ENCODE data around the gene HSPH1. TPM values are rescaled to one million over a fixed set of nuclear protein-coding genes. Genes with fewer than 3 reads are reported as not detected.

HSPH1 gene
- total RNA-seq, 1 donor from 2014 or later: 112 TPM

DNA sequence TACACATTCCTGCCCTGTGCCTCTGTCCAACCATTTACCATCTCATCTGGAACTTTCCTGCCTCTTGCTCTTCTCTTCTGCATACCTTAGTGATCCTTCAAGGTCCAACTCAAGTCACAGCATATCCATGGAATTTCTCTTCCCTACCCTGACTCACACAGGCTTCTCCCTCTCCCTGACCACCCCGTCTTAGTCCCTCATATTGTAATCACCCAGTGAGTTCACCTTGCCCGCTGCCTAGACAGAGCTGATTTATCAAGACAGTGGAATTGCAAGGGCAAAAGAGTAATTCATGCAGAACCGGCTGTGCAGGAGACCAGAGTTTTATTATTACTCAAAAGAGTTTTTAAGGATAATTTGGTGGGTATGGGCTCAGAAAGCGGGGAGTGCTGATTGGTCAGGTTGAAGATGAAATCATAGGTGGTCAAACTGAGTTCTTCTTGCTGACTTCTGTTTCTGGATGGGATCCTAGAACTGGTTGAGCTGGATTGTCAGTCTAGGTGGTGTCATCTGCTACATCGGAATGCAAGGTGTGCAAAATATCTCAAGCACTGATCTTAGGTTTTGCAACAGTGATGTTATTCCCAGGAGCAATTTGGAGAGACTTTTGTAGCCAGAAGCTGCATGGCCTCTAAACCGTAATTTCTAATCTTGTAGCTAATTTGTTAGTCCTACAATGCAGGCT lies 67.2 kb downstream of the HSPH1 start:
- H3K27me3 Mint-ChIP-seq: peaks cover 36% of the 10 kb centered on the region
- ChIA-PET CTCF (no interaction called here), POLR2A (no interaction called here)
- H3K36me3 Mint-ChIP-seq (ENCODE audit: low read depth): no peaks in the 10 kb centered on the region
- no peaks in the 10 kb centered on the region for H3K9me3 Mint-ChIP-seq
- no peak overlapping the region for H3K4me3 Mint-ChIP-seq
- no peak for DNase-seq
- TF ChIP-seq, protein P1, sequence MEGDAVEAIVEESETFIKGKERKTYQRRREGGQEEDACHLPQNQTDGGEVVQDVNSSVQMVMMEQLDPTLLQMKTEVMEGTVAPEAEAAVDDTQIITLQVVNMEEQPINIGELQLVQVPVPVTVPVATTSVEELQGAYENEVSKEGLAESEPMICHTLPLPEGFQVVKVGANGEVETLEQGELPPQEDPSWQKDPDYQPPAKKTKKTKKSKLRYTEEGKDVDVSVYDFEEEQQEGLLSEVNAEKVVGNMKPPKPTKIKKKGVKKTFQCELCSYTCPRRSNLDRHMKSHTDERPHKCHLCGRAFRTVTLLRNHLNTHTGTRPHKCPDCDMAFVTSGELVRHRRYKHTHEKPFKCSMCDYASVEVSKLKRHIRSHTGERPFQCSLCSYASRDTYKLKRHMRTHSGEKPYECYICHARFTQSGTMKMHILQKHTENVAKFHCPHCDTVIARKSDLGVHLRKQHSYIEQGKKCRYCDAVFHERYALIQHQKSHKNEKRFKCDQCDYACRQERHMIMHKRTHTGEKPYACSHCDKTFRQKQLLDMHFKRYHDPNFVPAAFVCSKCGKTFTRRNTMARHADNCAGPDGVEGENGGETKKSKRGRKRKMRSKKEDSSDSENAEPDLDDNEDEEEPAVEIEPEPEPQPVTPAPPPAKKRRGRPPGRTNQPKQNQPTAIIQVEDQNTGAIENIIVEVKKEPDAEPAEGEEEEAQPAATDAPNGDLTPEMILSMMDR (IDR thresholded peaks at IDR 0.05): no peak
- H3K4me1 Mint-ChIP-seq: no peaks in the 10 kb centered on the region
- no peak for ATAC-seq (ENCODE audit: low read depth)
- no peak overlapping the region for H3K27ac Mint-ChIP-seq
- intact Hi-C loops (cut with micrococcal nuclease): no loop called here

DNA sequence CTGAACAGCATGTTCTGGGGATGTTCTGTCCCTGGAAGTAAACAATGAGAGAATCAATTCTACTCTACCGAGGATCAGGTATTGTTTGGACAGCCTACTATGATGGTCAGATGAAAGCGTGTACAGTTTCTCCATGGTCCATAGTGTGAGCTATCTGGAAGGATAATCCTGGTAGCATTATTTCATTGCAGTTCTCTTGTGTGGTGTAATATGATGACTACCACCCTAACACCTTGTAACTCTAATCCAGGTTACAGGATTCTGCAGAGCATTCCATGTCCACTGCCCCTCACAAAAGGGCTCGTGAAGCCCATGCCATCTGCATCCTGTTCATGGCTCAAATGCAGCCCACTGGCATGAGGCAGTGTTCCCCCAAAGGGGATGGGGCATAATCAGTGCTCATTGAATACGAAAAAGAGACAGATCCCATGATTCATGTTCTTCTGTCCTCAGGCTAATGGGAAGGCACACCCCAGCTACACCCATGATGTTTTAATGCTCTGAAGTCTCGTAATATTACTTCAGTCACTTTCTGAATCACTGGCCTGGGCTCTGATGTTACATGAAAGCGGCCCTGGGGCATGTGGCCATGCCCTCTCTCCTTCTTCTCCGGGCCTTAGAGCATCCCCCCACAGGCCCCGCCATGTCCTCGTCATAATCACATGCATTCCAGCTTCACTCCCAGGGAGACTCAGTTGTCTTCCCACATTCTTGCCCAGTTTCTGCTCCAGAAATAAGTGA lies 68.4 kb downstream of the HSPH1 start:
- TF ChIP-seq, protein P1 (IDR thresholded peaks at IDR 0.05): no peak
- Mint-ChIP-seq H3K4me3 (no peak overlapping the region), H3K27me3 (peaks cover 34% of the 10 kb centered on the region), H3K27ac (no peak overlapping the region), H3K9me3 (no peaks in the 10 kb centered on the region), H3K36me3 (ENCODE audit: low read depth) (no peaks in the 10 kb centered on the region), H3K4me1 (no peaks in the 10 kb centered on the region)
- POLR2A ChIA-PET: no interaction called here
- DNase-seq (no peak), ATAC-seq (ENCODE audit: low read depth) (no peak)
- intact Hi-C loops (cut with micrococcal nuclease): no loop called here
- CTCF ChIA-PET: no interaction called here

DNA sequence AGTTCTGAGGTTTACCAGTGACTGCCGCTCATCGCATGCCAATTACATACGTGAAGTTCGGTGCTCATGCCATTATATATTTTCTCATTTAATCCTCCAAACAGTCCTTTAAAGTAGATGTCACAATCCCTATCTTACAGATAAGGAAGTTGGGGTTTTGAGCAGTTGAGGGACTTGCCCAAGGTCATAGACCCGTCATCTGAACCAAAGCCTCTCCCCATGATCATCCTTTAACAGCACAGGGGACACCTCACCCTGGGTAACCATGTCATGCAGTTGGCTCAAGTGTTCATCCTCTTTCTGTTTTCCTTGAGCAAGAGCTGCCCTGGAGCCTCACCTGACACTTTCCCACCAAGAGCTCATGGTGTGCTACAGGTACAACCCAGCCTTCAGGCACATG lies 69.1 kb downstream of the HSPH1 start:
- no peaks in the 10 kb centered on the region for H3K36me3 Mint-ChIP-seq (ENCODE audit: low read depth)
- ChIA-PET CTCF (no interaction called here), POLR2A (no interaction called here)
- H3K27me3 Mint-ChIP-seq: peaks cover 30% of the 10 kb centered on the region
- TF ChIP-seq, protein P1 (IDR thresholded peaks at IDR 0.05): no peak
- H3K9me3 Mint-ChIP-seq: no peaks in the 10 kb centered on the region
- intact Hi-C loops (cut with micrococcal nuclease): no loop called here
- no peak overlapping the region for H3K27ac Mint-ChIP-seq
- ATAC-seq (ENCODE audit: low read depth) (no peak), DNase-seq (no peak)
- no peaks in the 10 kb centered on the region for H3K4me1 Mint-ChIP-seq
- H3K4me3 Mint-ChIP-seq: no peak overlapping the region

DNA sequence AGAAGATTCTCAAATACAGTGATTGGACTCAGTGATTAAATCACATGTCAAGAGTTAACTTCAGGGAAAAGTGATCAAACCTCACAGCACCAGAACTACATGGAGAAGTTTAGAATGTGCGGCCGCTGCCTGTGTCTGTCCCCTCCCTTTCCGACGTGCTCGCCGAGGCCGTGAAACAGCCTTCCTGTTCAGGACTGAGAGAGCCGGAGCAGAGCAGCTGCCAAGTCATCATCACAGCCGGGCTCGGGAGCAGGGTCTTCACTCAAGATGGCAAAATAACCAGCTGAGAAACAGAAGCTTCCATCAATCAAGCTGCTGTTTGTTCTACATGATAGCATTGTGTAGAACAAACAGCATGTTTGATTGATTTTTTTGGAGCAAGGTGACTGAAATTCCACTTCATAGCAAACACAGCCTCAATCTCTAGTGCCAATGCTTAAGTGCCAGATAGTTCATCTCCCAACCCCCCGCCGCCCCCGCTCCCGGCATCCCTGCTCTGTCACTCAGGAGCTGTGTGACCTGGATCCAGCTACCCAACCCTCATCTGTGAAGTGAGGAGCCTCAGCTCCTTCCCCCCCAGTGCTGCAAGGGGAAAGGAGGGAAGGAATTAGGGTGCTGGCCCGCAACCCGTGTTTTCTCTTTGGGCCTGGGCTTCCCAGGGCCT lies 70.6 kb downstream of the HSPH1 start:
- TF ChIP-seq, protein P1 (IDR thresholded peaks at IDR 0.05): no peak
- ATAC-seq (ENCODE audit: low read depth) (no peak), DNase-seq (no peak)
- H3K27me3 Mint-ChIP-seq: peaks cover 23% of the 10 kb centered on the region
- H3K4me3 Mint-ChIP-seq: no peak overlapping the region
- intact Hi-C loops (cut with micrococcal nuclease): no loop called here
- no peaks in the 10 kb centered on the region for H3K36me3 Mint-ChIP-seq (ENCODE audit: low read depth)
- POLR2A ChIA-PET: no interaction called here
- H3K27ac Mint-ChIP-seq: no peak overlapping the region
- CTCF ChIA-PET: no interaction called here
- H3K4me1 Mint-ChIP-seq: no peaks in the 10 kb centered on the region
- H3K9me3 Mint-ChIP-seq: no peaks in the 10 kb centered on the region

DNA sequence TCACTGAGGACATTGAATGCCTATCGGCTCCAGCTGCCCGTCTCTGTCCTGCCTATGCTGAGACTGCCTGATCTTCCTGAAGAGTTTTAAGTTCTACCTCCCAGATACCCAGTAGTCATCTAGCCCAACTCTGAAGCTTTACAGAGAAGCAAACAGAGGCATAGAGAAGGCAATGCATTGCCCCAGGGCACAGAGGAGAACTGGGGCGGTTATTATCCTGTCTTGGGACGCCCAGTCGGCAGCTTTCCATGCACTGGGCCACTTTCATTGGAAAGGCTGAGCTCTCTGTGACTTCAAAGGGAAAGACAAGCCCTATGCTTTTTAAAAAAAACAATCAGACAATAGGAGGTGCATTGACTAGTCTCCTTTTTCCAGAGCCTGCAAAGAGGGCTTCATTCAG lies 71.6 kb downstream of the HSPH1 start:
- intact Hi-C loops (cut with micrococcal nuclease): no loop called here

More for the DNA sequence above, 71.6 kb downstream of the HSPH1 start:
- peaks cover 20% of the 10 kb centered on the region for H3K27me3 Mint-ChIP-seq
- H3K4me1 Mint-ChIP-seq: no peaks in the 10 kb centered on the region
- no peak for ATAC-seq (ENCODE audit: low read depth)
- ChIA-PET POLR2A (no interaction called here), CTCF (no interaction called here)
- no peak for DNase-seq
- H3K27ac Mint-ChIP-seq: no peak overlapping the region
- no peak overlapping the region for H3K4me3 Mint-ChIP-seq
- H3K9me3 Mint-ChIP-seq: no peaks in the 10 kb centered on the region
- H3K36me3 Mint-ChIP-seq (ENCODE audit: low read depth): no peaks in the 10 kb centered on the region
- TF ChIP-seq, protein P1 (IDR thresholded peaks at IDR 0.05): no peak
